Natural killer cell treated with Interleukin-12 subunit alpha and Interleukin-12 subunit beta and Interleukin-15 and Interleukin-18, amount 100 ng/mL, for 72 hours (primary cell): ENCODE data around the gene SLC22A4. TPM values are rescaled to one million over a fixed set of nuclear protein-coding genes. Genes with fewer than 3 reads are reported as not detected.

Source experiments
- ATAC-seq, 2 donors: fragments of 150-1000 bp; cut with Tn5 transposase in 1 of 2; sonication (Bioruptor Pico), chemical (Tn5 transposase) in 1 of 2; 2 replicates each; pipeline ENCODE4 v1.10.0; 2021
- DNase-seq: peaks from one replicate; pipeline ENCODE4 v3.0.0; 2022; ENCODE audit warnings: low spot score
- H3K27ac Mint-ChIP-seq, 2 donors: 1 replicate in 1 of 2; 2 replicates in 1 of 2; pipeline ENCODE4 v1.8.0; 2022; ENCODE audit warnings: mixed read lengths in 2 of 2, mild to moderate bottlenecking in 1 of 2, moderate library complexity in 1 of 2
- H3K27me3 Mint-ChIP-seq, 2 donors: 1 replicate in 1 of 2; 2 replicates in 1 of 2; pipeline ENCODE4 v1.8.0; 2022; ENCODE audit warnings: mixed read lengths in 2 of 2
- H3K36me3 Mint-ChIP-seq: one replicate; pipeline ENCODE4 v1.8.0; 2022; ENCODE audit warnings: mixed read lengths
- H3K4me1 Mint-ChIP-seq, 2 donors: 1 replicate in 1 of 2; 2 replicates in 1 of 2; pipeline ENCODE4 v1.8.0; 2022; ENCODE audit warnings: low read depth in 2 of 2, mixed read lengths in 2 of 2, mild to moderate bottlenecking in 1 of 2
- H3K4me3 Mint-ChIP-seq: one replicate; pipeline ENCODE4 v1.8.0; 2022; ENCODE audit warnings: mixed read lengths
- H3K9me3 Mint-ChIP-seq: 2 replicates; pipeline ENCODE4 v1.8.0; 2022; ENCODE audit warnings: mixed read lengths
- total RNA-seq, 2 donors: library from RNA; stranded (reverse); gene quantifications; one replicate each; pipeline ENCODE4 v1.2.3, GENCODE V29; 2022

SLC22A4 gene
- total RNA-seq, 2 donors from 2014 or later = 0.93 to 2.5 TPM

- H3K4me1 Mint-ChIP-seq = peaks cover 15 to 19% of the 10 kb centered on the region in 2 donors
- H3K9me3 Mint-ChIP-seq = no peaks in the 10 kb centered on the region
- DNase-seq (peak; percentile 76), ATAC-seq (peak; percentile 91 to 94)
- H3K36me3 Mint-ChIP-seq = no peaks in the 10 kb centered on the region
- H3K27ac Mint-ChIP-seq = peak within 1 kb of the TSS; percentile 57 to 79
- no peaks in the 10 kb centered on the region for H3K27me3 Mint-ChIP-seq
- H3K4me3 Mint-ChIP-seq = peak within 1 kb of the TSS; percentile 81
Measured at GRCh38 chr5:132369474-132370180, 75.4 kb downstream of the SLC22A4 start, which contains the start of gene SLC22A5. Gene SLC22A5, plus strand, starts transcription at chr5:132369710. Its CDS starts 263 bp downstream, at chr5:132369973.

- DNase-seq = no peak
- ATAC-seq = no peak
- no peaks in the 10 kb centered on the region for H3K36me3 Mint-ChIP-seq
- peak overlapping the region; percentile 81 for H3K4me3 Mint-ChIP-seq
- peaks cover 15 to 19% of the 10 kb centered on the region in 2 donors for H3K4me1 Mint-ChIP-seq
- no peaks in the 10 kb centered on the region for H3K9me3 Mint-ChIP-seq
- no peaks in the 10 kb centered on the region for H3K27me3 Mint-ChIP-seq
- H3K27ac Mint-ChIP-seq = peak overlapping the region; percentile 57 to 79
Measured at GRCh38 chr5:132370181-132370970, 76.2 kb downstream of the SLC22A4 start.

GRCh38 chr5:132370971-132371602 lies 76.9 kb downstream of the SLC22A4 start:
- Mint-ChIP-seq H3K36me3 (no peaks in the 10 kb centered on the region), H3K9me3 (no peaks in the 10 kb centered on the region), H3K27ac (peak overlapping the region; percentile 57 to 79), H3K4me1 (peaks cover 15 to 19% of the 10 kb centered on the region in 2 donors), H3K4me3 (peak overlapping the region; percentile 81), H3K27me3 (no peaks in the 10 kb centered on the region)
- DNase-seq (no peak), ATAC-seq (no peak)

GRCh38 chr5:132371603-132371994 lies 77.4 kb downstream of the SLC22A4 start:
- Mint-ChIP-seq H3K4me1 (peaks cover 15 to 19% of the 10 kb centered on the region in 2 donors), H3K27me3 (no peaks in the 10 kb centered on the region), H3K36me3 (no peaks in the 10 kb centered on the region), H3K27ac (peak overlapping the region; percentile 57 to 79), H3K9me3 (no peaks in the 10 kb centered on the region), H3K4me3 (peak overlapping the region; percentile 81)
- no peak for ATAC-seq
- DNase-seq = no peak

- DNase-seq (no peak), ATAC-seq (no peak)
- no peak overlapping the region for H3K27ac Mint-ChIP-seq
- no peaks in the 10 kb centered on the region for H3K36me3 Mint-ChIP-seq
- H3K4me3 Mint-ChIP-seq = no peak overlapping the region
- no peaks in the 10 kb centered on the region for H3K27me3 Mint-ChIP-seq
- no peaks in the 10 kb centered on the region for H3K9me3 Mint-ChIP-seq
- peaks cover 15 to 19% of the 10 kb centered on the region in 2 donors for H3K4me1 Mint-ChIP-seq
Measured at GRCh38 chr5:132372127-132372526, 77.9 kb downstream of the SLC22A4 start.

GRCh38 chr5:132372542-132372941 lies 78.3 kb downstream of the SLC22A4 start:
- no peak overlapping the region for H3K4me3 Mint-ChIP-seq
- H3K27me3 Mint-ChIP-seq = no peaks in the 10 kb centered on the region
- no peaks in the 10 kb centered on the region for H3K36me3 Mint-ChIP-seq

GRCh38 chr5:132375957-132376356 lies 81.8 kb downstream of the SLC22A4 start:
- Mint-ChIP-seq H3K4me3 (no peak overlapping the region), H3K4me1 (peaks cover 6 to 8% of the 10 kb centered on the region in 2 donors), H3K9me3 (no peaks in the 10 kb centered on the region), H3K36me3 (no peaks in the 10 kb centered on the region), H3K27ac (no peak overlapping the region), H3K27me3 (no peaks in the 10 kb centered on the region)
- ATAC-seq (no peak), DNase-seq (no peak)

More at GRCh38 chr5:132372542-132372941, 78.3 kb downstream of the SLC22A4 start:
- Mint-ChIP-seq H3K27ac (no peak overlapping the region), H3K4me1 (peaks cover 15 to 19% of the 10 kb centered on the region in 2 donors), H3K9me3 (no peaks in the 10 kb centered on the region)
- no peak for ATAC-seq
- no peak for DNase-seq

- H3K9me3 Mint-ChIP-seq = no peaks in the 10 kb centered on the region
- H3K27ac Mint-ChIP-seq = no peak overlapping the region
- H3K36me3 Mint-ChIP-seq = no peaks in the 10 kb centered on the region
- no peaks in the 10 kb centered on the region for H3K27me3 Mint-ChIP-seq
- H3K4me3 Mint-ChIP-seq = no peak overlapping the region
- DNase-seq (no peak), ATAC-seq (no peak)
- no peaks in the 10 kb centered on the region for H3K4me1 Mint-ChIP-seq
Measured at GRCh38 chr5:132376694-132377641, 82.8 kb downstream of the SLC22A4 start.

- Mint-ChIP-seq H3K27me3 (no peaks in the 10 kb centered on the region), H3K4me1 (no peaks in the 10 kb centered on the region), H3K36me3 (no peaks in the 10 kb centered on the region), H3K9me3 (no peaks in the 10 kb centered on the region), H3K27ac (no peak overlapping the region), H3K4me3 (no peak overlapping the region)
- no peak for DNase-seq
- ATAC-seq = no peak
Measured at GRCh38 chr5:132377738-132378137, 83.5 kb downstream of the SLC22A4 start.

- ATAC-seq (no peak), DNase-seq (no peak)
- no peaks in the 10 kb centered on the region for H3K36me3 Mint-ChIP-seq
- H3K9me3 Mint-ChIP-seq = no peaks in the 10 kb centered on the region
- no peak overlapping the region for H3K27ac Mint-ChIP-seq
- no peaks in the 10 kb centered on the region for H3K27me3 Mint-ChIP-seq
- H3K4me1 Mint-ChIP-seq = no peaks in the 10 kb centered on the region
- H3K4me3 Mint-ChIP-seq = no peak overlapping the region
Measured at GRCh38 chr5:132378580-132378979, 84.4 kb downstream of the SLC22A4 start.

GRCh38 chr5:132380047-132380446 lies 85.9 kb downstream of the SLC22A4 start:
- ATAC-seq = no peak
- Mint-ChIP-seq H3K4me3 (no peak overlapping the region), H3K27me3 (no peaks in the 10 kb centered on the region), H3K4me1 (peaks cover 0 to under 1% of the 10 kb centered on the region in 2 donors), H3K27ac (no peak overlapping the region), H3K9me3 (no peaks in the 10 kb centered on the region), H3K36me3 (no peaks in the 10 kb centered on the region)
- no peak for DNase-seq

- ATAC-seq (no peak), DNase-seq (no peak)
- Mint-ChIP-seq H3K36me3 (no peaks in the 10 kb centered on the region), H3K27ac (no peak overlapping the region), H3K4me3 (no peak overlapping the region), H3K9me3 (no peaks in the 10 kb centered on the region), H3K27me3 (no peaks in the 10 kb centered on the region), H3K4me1 (peaks cover 6 to 7% of the 10 kb centered on the region in 2 donors)
Measured at GRCh38 chr5:132380741-132381140, 86.5 kb downstream of the SLC22A4 start.

- no peak overlapping the region for H3K4me3 Mint-ChIP-seq
- H3K9me3 Mint-ChIP-seq = no peaks in the 10 kb centered on the region
- DNase-seq (no peak), ATAC-seq (no peak)
- H3K27ac Mint-ChIP-seq = no peak overlapping the region
- H3K36me3 Mint-ChIP-seq = no peaks in the 10 kb centered on the region
- no peaks in the 10 kb centered on the region for H3K27me3 Mint-ChIP-seq
- H3K4me1 Mint-ChIP-seq = peaks cover 13 to 15% of the 10 kb centered on the region in 2 donors
Measured at GRCh38 chr5:132381614-132382013, 87.4 kb downstream of the SLC22A4 start.
